ENCODE data around the gene POLD1. TPM values are rescaled to one million over a fixed set of nuclear protein-coding genes. Genes with fewer than 3 reads are reported as not detected.

The POLD1 gene
- polyA plus RNA-seq, 1 of the 3 experiments (the other 2 are of a cell fraction): 33.6 TPM

GRCh38 chr19:50377517-50377916 lies 6.6 kb upstream of the POLD1 start:
- peaks cover 18% of the 10 kb centered on the region for H3F3A ChIP-seq (replicated peaks; ENCODE audit: insufficient read depth)
- no peaks in the 10 kb centered on the region; a peak in 2 of 4 replicates for H3K4me1 ChIP-seq (ENCODE audit: control insufficient read depth in 1 of 2, insufficient read depth in 2 of 2, low read depth in 1 of 2, low read length in 1 of 2)
- H3K4me3 ChIP-seq (ENCODE audit: low read depth in 2 of 2, low read length in 1 of 2): no peak overlapping the region
- WGBS (ENCODE audit: low lambda C conversion rate): 93% methylated on average over 9 of the region's 9 CpGs
- peaks cover 17 to 52% of the 10 kb centered on the region in 2 experiments for H3K36me3 ChIP-seq (replicated peaks in 1 of 2; ENCODE audit: control insufficient read depth in 1 of 2, insufficient read depth in 2 of 2, low read length in 1 of 2)
- DNase-seq: no peak
- no peaks in the 10 kb centered on the region for H3K9me3 ChIP-seq
- H3K79me2 ChIP-seq (ENCODE audit: insufficient read depth): peaks cover 6% of the 10 kb centered on the region
- peak overlapping the region; percentile 19; the same call in 1 of the 2 replicates for H3K4me2 ChIP-seq
- no peak for TF ChIP-seq MEF2A (IDR thresholded peaks at IDR 0.05; ENCODE audit: borderline replicate concordance, low read depth)
- no peak for TF ChIP-seq TEAD4 (IDR thresholded peaks at IDR 0.05; ENCODE audit: borderline replicate concordance, insufficient read depth)
- no peak for TF ChIP-seq PBX3 (IDR thresholded peaks at IDR 0.05)
- TF ChIP-seq CHD2 (IDR thresholded peaks at IDR 0.05; ENCODE audit: low read length, partially characterized antibody): no peak
- no peak for TF ChIP-seq MAX (IDR thresholded peaks at IDR 0.05; ENCODE audit: low read depth)
- TF ChIP-seq NFIC (IDR thresholded peaks at IDR 0.05; ENCODE audit: borderline replicate concordance): no peak
- TF ChIP-seq RAD21 (IDR thresholded peaks at IDR 0.05; ENCODE audit: low read length): no peak
- no peak for TF ChIP-seq SIN3A (IDR thresholded peaks at IDR 0.05; ENCODE audit: borderline replicate concordance, low read depth, low read length)
- TF ChIP-seq FOXM1 (IDR thresholded peaks at IDR 0.05; ENCODE audit: low read depth): no peak
- TF ChIP-seq, protein P1, sequence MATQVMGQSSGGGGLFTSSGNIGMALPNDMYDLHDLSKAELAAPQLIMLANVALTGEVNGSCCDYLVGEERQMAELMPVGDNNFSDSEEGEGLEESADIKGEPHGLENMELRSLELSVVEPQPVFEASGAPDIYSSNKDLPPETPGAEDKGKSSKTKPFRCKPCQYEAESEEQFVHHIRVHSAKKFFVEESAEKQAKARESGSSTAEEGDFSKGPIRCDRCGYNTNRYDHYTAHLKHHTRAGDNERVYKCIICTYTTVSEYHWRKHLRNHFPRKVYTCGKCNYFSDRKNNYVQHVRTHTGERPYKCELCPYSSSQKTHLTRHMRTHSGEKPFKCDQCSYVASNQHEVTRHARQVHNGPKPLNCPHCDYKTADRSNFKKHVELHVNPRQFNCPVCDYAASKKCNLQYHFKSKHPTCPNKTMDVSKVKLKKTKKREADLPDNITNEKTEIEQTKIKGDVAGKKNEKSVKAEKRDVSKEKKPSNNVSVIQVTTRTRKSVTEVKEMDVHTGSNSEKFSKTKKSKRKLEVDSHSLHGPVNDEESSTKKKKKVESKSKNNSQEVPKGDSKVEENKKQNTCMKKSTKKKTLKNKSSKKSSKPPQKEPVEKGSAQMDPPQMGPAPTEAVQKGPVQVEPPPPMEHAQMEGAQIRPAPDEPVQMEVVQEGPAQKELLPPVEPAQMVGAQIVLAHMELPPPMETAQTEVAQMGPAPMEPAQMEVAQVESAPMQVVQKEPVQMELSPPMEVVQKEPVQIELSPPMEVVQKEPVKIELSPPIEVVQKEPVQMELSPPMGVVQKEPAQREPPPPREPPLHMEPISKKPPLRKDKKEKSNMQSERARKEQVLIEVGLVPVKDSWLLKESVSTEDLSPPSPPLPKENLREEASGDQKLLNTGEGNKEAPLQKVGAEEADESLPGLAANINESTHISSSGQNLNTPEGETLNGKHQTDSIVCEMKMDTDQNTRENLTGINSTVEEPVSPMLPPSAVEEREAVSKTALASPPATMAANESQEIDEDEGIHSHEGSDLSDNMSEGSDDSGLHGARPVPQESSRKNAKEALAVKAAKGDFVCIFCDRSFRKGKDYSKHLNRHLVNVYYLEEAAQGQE (IDR thresholded peaks at IDR 0.05; ENCODE audit: low read depth, low read length): no peak
- no peak for TF ChIP-seq ELF1 (IDR thresholded peaks at IDR 0.05)
- no peak for TF ChIP-seq EZH2phosphoT487 (IDR thresholded peaks at IDR 0.05; ENCODE audit: borderline replicate concordance, low read depth)
- no peak for TF ChIP-seq JUND (IDR thresholded peaks at IDR 0.05)
- TF ChIP-seq RXRA (IDR thresholded peaks at IDR 0.05; ENCODE audit: borderline replicate concordance, low read depth): no peak
- TF ChIP-seq USF1 (IDR thresholded peaks at IDR 0.05; ENCODE audit: borderline replicate concordance, low read depth): no peak
- H2AFZ ChIP-seq (ENCODE audit: low read depth): no peak overlapping the region
- peaks cover 17% of the 10 kb centered on the region for H4K20me1 ChIP-seq (ENCODE audit: insufficient read depth)
- ChIA-PET POLR2A (no interaction called here), CTCF (interaction anchor here (1.5 kb wide), 1 partner anchor 9 kb away, joined by 5 read pairs; no protein-coding TSS in a partner anchor)
- no peak overlapping the region for H3K27ac ChIP-seq (ENCODE audit: low read depth in 2 of 2, low read length in 1 of 2)
- H3K27me3 ChIP-seq (ENCODE audit: insufficient read depth): no peaks in the 10 kb centered on the region
- H3K9me2 ChIP-seq: no peaks in the 10 kb centered on the region
- no peak overlapping the region for H3K9ac ChIP-seq

Data from SK-N-SH (cell line).